HepG2 (cell line): Measurements from ENCODE around the gene SP6. TPM values are rescaled to one million over a fixed set of nuclear protein-coding genes. Genes with fewer than 3 reads are reported as not detected.

Experiments used
- ATF4 ChIP-seq, 2 experiments: fragments of 450-650 bp in 1 of 2; sonication (generic) in 1 of 2; formaldehyde crosslinking; IDR thresholded peaks; 2 replicates each; pipeline versions ENCODE4 v1.5.0 to v1.8.0; 2020 to 2022; ENCODE audit warnings: mild to moderate bottlenecking in 1 of 2, missing genetic modification reagents in 1 of 2
- CENPX ChIP-seq: sonication (generic); formaldehyde crosslinking; IDR thresholded peaks from 2 replicates; pipeline ENCODE4 v1.9.0; 2021; ENCODE audit warnings: mild to moderate bottlenecking, missing genetic modification reagents, moderate library complexity
- DNMT3B ChIP-seq: conservative IDR thresholded peaks from 2 replicates; pipeline ENCODE4 v1.6.1; 2016; ENCODE audit warnings: missing biosample characterization, control low read depth
- EHMT2 ChIP-seq: fragments of 200-600 bp; sonication (generic); IDR thresholded peaks from 2 replicates; pipeline ENCODE4 v1.7.0; 2017; ENCODE audit warnings: antibody characterized with exemption, low read depth, low read length, borderline replicate concordance
- HCFC1 ChIP-seq: fragments of 150-350 bp; IDR thresholded peaks from 2 replicates; pipeline ENCODE4 v1.6.1; 2014; ENCODE audit warnings: low read depth, low read length
- HHEX ChIP-seq: IDR thresholded peaks from 2 replicates; pipeline ENCODE4 v1.6.1; 2016; ENCODE audit warnings: control low read depth
- KLF9 ChIP-seq: IDR thresholded peaks from 2 replicates; pipeline ENCODE4 v1.6.1; 2016; ENCODE audit warnings: low read depth
- MIER3 ChIP-seq: IDR thresholded peaks from 2 replicates; pipeline ENCODE4 v1.6.1; 2016; ENCODE audit warnings: missing compliant biosample characterization, borderline replicate concordance
- MTA3 ChIP-seq: sonication (generic); formaldehyde crosslinking; IDR thresholded peaks from 2 replicates; pipeline ENCODE4 v1.4.0; 2020; ENCODE audit warnings: missing genetic modification reagents
- MTF2 ChIP-seq: sonication (generic); formaldehyde crosslinking; IDR thresholded peaks from 2 replicates; pipeline ENCODE4 v1.5.0; 2020; ENCODE audit warnings: missing genetic modification reagents, borderline replicate concordance
- NFE2L2 ChIP-seq: fragments of 150-350 bp; IDR thresholded peaks from 2 replicates; pipeline ENCODE4 v1.6.1; 2014; ENCODE audit warnings: low read length
- PTBP1 ChIP-seq: fragments of 200-400 bp; formaldehyde crosslinking; IDR thresholded peaks from 2 replicates; pipeline ENCODE4 v1.6.1; 2018; ENCODE audit warnings: low read length, low read depth; ENCODE audit not compliant: poor library complexity, severe bottlenecking
- RFX3 ChIP-seq: IDR thresholded peaks from 2 replicates; pipeline ENCODE4 v1.6.1; 2016; ENCODE audit warnings: missing biosample characterization, missing genetic modification reagents
- SAP130 ChIP-seq: IDR thresholded peaks from 2 replicates; pipeline ENCODE4 v1.6.1; 2016; ENCODE audit warnings: low read depth
- SP140L ChIP-seq: sonication (generic); formaldehyde crosslinking; IDR thresholded peaks from 2 replicates; pipeline ENCODE4 v1.4.0; 2020; ENCODE audit warnings: missing genetic modification reagents, borderline replicate concordance
- TFDP1 ChIP-seq: IDR thresholded peaks from 2 replicates; pipeline ENCODE4 v1.6.1; 2016; ENCODE audit warnings: missing compliant biosample characterization, missing genetic modification reagents, borderline replicate concordance
- U2AF1 ChIP-seq: fragments of 200-400 bp; formaldehyde crosslinking; optimal IDR thresholded peaks from 2 replicates; pipeline ENCODE3; 2017; ENCODE audit warnings: mild to moderate bottlenecking, low read depth, low read length
- YEATS2 ChIP-seq: sonication (generic); formaldehyde crosslinking; IDR thresholded peaks from 2 replicates; pipeline ENCODE4 v1.4.0; 2020; ENCODE audit warnings: missing genetic modification reagents, borderline replicate concordance
- ZBTB3 ChIP-seq: sonication (generic); formaldehyde crosslinking; IDR thresholded peaks from 2 replicates; pipeline ENCODE4 v1.4.0; 2020; ENCODE audit warnings: low read depth, mild to moderate bottlenecking, moderate library complexity, missing genetic modification reagents, borderline replicate concordance
- ZNF101 ChIP-seq: sonication (generic); formaldehyde crosslinking; IDR thresholded peaks from 2 replicates; pipeline ENCODE4 v1.4.0; 2020; ENCODE audit warnings: mild to moderate bottlenecking, low read depth, missing genetic modification reagents, borderline replicate concordance
- ZNF121 ChIP-seq: sonication (generic); formaldehyde crosslinking; IDR thresholded peaks from 2 replicates; pipeline ENCODE4 v1.5.0; 2020; ENCODE audit warnings: mild to moderate bottlenecking, missing genetic modification reagents
- ZNF225 ChIP-seq: sonication (generic); formaldehyde crosslinking; IDR thresholded peaks from 2 replicates; pipeline ENCODE4 v1.4.0; 2020; ENCODE audit warnings: mild to moderate bottlenecking, missing genetic modification reagents
- ZNF331 ChIP-seq: sonication (generic); formaldehyde crosslinking; IDR thresholded peaks from 2 replicates; pipeline ENCODE4 v1.4.0; 2020; ENCODE audit warnings: missing genetic modification reagents
- ZNF333 ChIP-seq: sonication (generic); formaldehyde crosslinking; IDR thresholded peaks from 2 replicates; pipeline ENCODE4 v1.4.0; 2020; ENCODE audit warnings: mild to moderate bottlenecking, missing genetic modification reagents, borderline replicate concordance
- ZNF335 ChIP-seq: sonication (generic); formaldehyde crosslinking; IDR thresholded peaks from 2 replicates; pipeline ENCODE4 v1.4.0; 2020; ENCODE audit warnings: missing genetic modification reagents
- ZNF563 ChIP-seq: sonication (generic); formaldehyde crosslinking; IDR thresholded peaks from 2 replicates; pipeline ENCODE4 v1.8.0; 2022; ENCODE audit warnings: mild to moderate bottlenecking, moderate library complexity, missing genetic modification reagents
- ZNF780A ChIP-seq: sonication (generic); formaldehyde crosslinking; IDR thresholded peaks from 2 replicates; pipeline ENCODE4 v1.8.0; 2022; ENCODE audit warnings: mild to moderate bottlenecking, missing genetic modification reagents, moderate library complexity
- polyA plus RNA-seq, 8 experiments: library from polyadenylated mRNA; depleted of rRNA in 3 of 8; stranded (reverse) in 7 of 8; unstranded in 1 of 8; fragments of >200 nt; fragmentation: Illumina TruSeq in 4 of 8; extraction: Trizol in 4 of 8; gene quantifications; 2 replicates each; pipeline versions ENCODE4 v1.2.1 to v1.2.3, GENCODE V29; 2011 to 2016; ENCODE audit warnings: low read depth in 4 of 8, missing spikeins in 1 of 8, mixed read lengths in 1 of 8; ENCODE audit not compliant: insufficient read depth in 1 of 8
- total RNA-seq, 5 experiments: library from RNA; depleted of rRNA; stranded (reverse); fragments of >200 nt; fragmentation: Illumina TruSeq; extraction: Trizol; gene quantifications; 2 replicates each; pipeline ENCODE4 v1.2.3, GENCODE V29; 2016; ENCODE audit warnings: low read depth in 1 of 5

The SP6 gene
- total and polyA plus RNA-seq, 2 of the 13 experiments (the other 11 are each of a cell fraction or from before 2014, with no cell fraction given), result 0.07 TPM

- TF ChIP-seq ZNF101 (no peak), RFX3 (CRISPR knock-in tag) (no peak), EHMT2 (no peak), ZNF563 (no peak), ZNF331 (no peak), MIER3 (CRISPR knock-in tag) (0 out of 2 replicates have a peak, but pooled peaks have one; percentile 4), TFDP1 (CRISPR knock-in tag) (no peak), ATF4 (CRISPR knock-in tag; IDR thresholded peaks at IDR 0.05) (no peak), U2AF1 (no peak), ZNF780A (CRISPR knock-in tag) (no peak), KLF9 (no peak), SAP130 (CRISPR knock-in tag) (no peak), YEATS2 (no peak; the same call in 1 of the 2 replicates), ZNF225 (CRISPR knock-in tag) (no peak), SP140L (CRISPR knock-in tag) (no peak), MTF2 (CRISPR knock-in tag) (no peak), DNMT3B (no peak), NFE2L2 (no peak), MTA3 (CRISPR knock-in tag) (no peak), HHEX (CRISPR knock-in tag) (no peak), PTBP1 (no peak), HCFC1 (no peak), CENPX (no peak), ZBTB3 (CRISPR knock-in tag) (no peak), ZNF333 (CRISPR knock-in tag) (no peak), ZNF335 (CRISPR knock-in tag) (no peak), ZNF121 (no peak)
Observed at GRCh38 chr17:47841488-47842291, 9.3 kb downstream of the SP6 start (continued).
